ENCODE measurements around the gene TULP1.

The TULP1 gene

GRCh38 chr6:35448191-35448590, 64.5 kb downstream of the TULP1 start:
- H3K36me3 Mint-ChIP-seq (ENCODE audit: low read depth): no peaks in the 10 kb centered on the region
- TF ChIP-seq CTCF (IDR thresholded peaks at IDR 0.05): no peak
- H3K27ac Mint-ChIP-seq: no peak overlapping the region
- H3K4me1 Mint-ChIP-seq: peaks cover 17% of the 10 kb centered on the region
- no peak overlapping the region for H3K4me3 Mint-ChIP-seq
- no peaks in the 10 kb centered on the region for H3K9me3 Mint-ChIP-seq
- DNase-seq: no peak
- H3K27me3 Mint-ChIP-seq (ENCODE audit: low read depth, poor library complexity): peaks cover 18% of the 10 kb centered on the region
